Measurements from ENCODE around the gene DGLUCY.

DNA sequence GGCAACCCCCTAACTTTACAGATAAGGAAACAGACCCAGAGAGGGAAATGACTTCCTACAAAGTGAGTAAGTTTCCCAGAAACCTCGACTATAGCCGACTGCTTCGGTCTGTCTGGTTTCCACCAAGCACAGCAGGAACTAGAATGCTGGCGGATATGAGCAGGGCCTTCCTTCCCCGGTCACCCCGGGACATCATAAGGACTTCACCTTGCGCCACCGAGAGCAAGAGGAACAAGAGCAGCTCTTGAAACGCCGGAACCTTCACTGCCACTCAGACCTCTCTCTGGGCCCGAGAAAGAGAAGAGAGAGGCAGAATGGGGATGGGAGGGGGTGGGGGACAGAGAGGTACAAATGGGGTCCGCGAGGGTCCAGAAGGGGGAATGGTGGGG is 160.0 kb downstream of the DGLUCY start:
- TF ChIP-seq, protein P1, sequence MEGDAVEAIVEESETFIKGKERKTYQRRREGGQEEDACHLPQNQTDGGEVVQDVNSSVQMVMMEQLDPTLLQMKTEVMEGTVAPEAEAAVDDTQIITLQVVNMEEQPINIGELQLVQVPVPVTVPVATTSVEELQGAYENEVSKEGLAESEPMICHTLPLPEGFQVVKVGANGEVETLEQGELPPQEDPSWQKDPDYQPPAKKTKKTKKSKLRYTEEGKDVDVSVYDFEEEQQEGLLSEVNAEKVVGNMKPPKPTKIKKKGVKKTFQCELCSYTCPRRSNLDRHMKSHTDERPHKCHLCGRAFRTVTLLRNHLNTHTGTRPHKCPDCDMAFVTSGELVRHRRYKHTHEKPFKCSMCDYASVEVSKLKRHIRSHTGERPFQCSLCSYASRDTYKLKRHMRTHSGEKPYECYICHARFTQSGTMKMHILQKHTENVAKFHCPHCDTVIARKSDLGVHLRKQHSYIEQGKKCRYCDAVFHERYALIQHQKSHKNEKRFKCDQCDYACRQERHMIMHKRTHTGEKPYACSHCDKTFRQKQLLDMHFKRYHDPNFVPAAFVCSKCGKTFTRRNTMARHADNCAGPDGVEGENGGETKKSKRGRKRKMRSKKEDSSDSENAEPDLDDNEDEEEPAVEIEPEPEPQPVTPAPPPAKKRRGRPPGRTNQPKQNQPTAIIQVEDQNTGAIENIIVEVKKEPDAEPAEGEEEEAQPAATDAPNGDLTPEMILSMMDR (IDR thresholded peaks at IDR 0.05; ENCODE audit: low read depth, low read length, missing input control) = no peak
- TF ChIP-seq, protein P2, sequence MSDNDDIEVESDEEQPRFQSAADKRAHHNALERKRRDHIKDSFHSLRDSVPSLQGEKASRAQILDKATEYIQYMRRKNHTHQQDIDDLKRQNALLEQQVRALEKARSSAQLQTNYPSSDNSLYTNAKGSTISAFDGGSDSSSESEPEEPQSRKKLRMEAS (IDR thresholded peaks at IDR 0.05) = no peak

All from liver (tissue), 2 donors.